HG02678 (cell line): Measurements from ENCODE around the gene PRR36.

ENCODE experiments used
- ATAC-seq: cut with Tn5 transposase; IDR thresholded peaks from one replicate; pipeline ENCODE4 v1.9.1; 2021; ENCODE audit warnings: mild to moderate bottlenecking, moderate library complexity; ENCODE audit not compliant: unreplicated experiment

The PRR36 gene

GRCh38 chr19:7848779-7849457, 25.3 kb downstream of the PRR36 start:
- ATAC-seq: no peak

GRCh38 chr19:7847664-7848063, 26.5 kb downstream of the PRR36 start:
- no peak for ATAC-seq

- ATAC-seq: no peak
Measured at GRCh38 chr19:7846155-7846646, 28.0 kb downstream of the PRR36 start.

- ATAC-seq: no peak
Measured at GRCh38 chr19:7845390-7846154, 28.6 kb downstream of the PRR36 start.

- no peak for ATAC-seq
Measured at GRCh38 chr19:7844951-7845350, 29.2 kb downstream of the PRR36 start.

GRCh38 chr19:7844405-7844804, 29.8 kb downstream of the PRR36 start:
- ATAC-seq: no peak

- ATAC-seq: no peak
Measured at GRCh38 chr19:7843521-7843920, 30.7 kb downstream of the PRR36 start.

- no peak for ATAC-seq
Measured at GRCh38 chr19:7842661-7843294, 31.4 kb downstream of the PRR36 start.

GRCh38 chr19:7841751-7842660, 32.2 kb downstream of the PRR36 start:
- ATAC-seq: no peak

GRCh38 chr19:7840629-7841028, 33.6 kb downstream of the PRR36 start:
- no peak for ATAC-seq

- ATAC-seq: no peak
Measured at GRCh38 chr19:7839476-7839875, 34.7 kb downstream of the PRR36 start.

GRCh38 chr19:7833225-7834099, 40.7 kb downstream of the PRR36 start:
- no peak for ATAC-seq

- no peak for ATAC-seq
Measured at GRCh38 chr19:7832781-7833180, 41.4 kb downstream of the PRR36 start.

- ATAC-seq: no peak
Measured at GRCh38 chr19:7832009-7832408, 42.2 kb downstream of the PRR36 start.

GRCh38 chr19:7831452-7831851, 42.7 kb downstream of the PRR36 start:
- ATAC-seq: no peak

GRCh38 chr19:7830823-7831222, 43.4 kb downstream of the PRR36 start:
- ATAC-seq: no peak

- no peak for ATAC-seq
Measured at GRCh38 chr19:7830272-7830771, 43.9 kb downstream of the PRR36 start.

- peak; percentile 88 for ATAC-seq
Measured at GRCh38 chr19:7829561-7830271, 44.5 kb downstream of the PRR36 start, which contains the start of gene EVI5L. Gene EVI5L, plus strand, starts transcription at chr19:7830218. Its CDS starts 16,325 bp downstream, at chr19:7846543.

GRCh38 chr19:7829166-7829520, 45.0 kb downstream of the PRR36 start:
- ATAC-seq: no peak
